Superior temporal gyrus (tissue), 1 donor: Measurements from ENCODE around the gene AKAP6.

Experiments used
- DNase-seq: peaks from one replicate; pipeline ENCODE4 v3.0.0-alpha.2; 2016; ENCODE audit errors: extremely low spot score

Gene AKAP6

DNA sequence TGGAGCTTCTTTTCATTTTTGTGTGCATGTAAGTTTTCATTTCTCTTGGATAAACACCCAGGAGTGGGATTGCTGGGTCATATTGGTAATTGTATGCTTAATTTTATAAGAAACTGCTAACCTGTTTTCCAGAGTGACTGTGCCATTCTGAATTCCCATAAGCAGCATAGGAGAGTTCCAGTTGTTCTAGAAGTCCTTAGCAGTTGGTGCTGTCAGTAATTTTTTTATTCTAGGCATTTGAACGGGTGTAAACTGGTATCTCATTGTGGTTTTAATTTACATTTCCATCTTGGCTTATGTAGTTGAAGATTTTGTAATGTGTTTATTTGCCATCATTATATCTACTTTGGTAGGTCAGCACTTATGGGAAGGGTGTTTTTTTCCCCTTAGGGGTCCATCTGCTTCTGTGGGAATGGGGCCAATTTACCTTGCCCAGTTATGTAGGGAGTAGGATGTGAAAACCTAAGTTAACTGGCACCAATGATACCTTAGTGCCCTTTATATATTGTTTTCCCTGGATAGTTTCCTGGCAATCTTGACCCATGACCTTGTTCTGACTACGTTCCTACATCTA is 202.9 kb downstream of the AKAP6 start:
- DNase-seq: no peak

DNA sequence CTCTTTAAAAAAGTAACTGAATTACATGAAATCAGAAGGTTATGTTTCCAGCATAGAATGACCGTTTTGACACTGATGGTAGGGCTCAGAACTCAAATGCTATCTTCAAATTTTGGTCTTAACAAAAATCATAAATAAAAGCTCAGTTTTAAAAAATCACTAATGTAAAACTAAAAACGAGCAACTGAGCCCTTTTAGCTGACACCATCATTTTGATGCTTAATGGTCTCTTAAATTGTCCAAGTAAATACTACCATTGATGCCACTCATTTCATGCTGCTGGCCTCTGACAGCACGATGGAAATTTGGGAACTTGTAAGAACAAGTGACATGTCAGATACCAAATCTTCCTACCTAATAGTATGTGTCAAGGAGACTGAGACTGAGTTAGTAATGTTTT is 205.0 kb downstream of the AKAP6 start:
- DNase-seq: no peak

DNA sequence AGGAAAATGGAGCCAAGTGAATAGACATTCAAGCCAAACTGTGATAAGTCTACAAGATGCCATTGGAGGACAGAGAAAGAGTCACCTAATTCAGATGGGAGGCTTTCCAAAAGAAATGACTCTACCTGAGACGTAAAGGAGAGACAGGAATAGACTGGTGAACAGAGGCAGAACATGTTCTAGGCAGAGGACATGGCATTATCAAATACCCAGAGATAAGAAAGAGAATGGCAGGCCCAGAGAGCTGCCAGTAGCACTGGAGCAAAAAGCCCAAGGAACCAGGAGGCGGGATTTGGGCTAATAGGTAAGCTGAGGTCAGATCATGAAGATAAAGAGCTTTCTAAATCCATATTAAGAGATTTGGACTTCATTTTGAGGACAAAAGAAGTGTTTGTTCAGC is 207.1 kb downstream of the AKAP6 start:
- DNase-seq: no peak

DNA sequence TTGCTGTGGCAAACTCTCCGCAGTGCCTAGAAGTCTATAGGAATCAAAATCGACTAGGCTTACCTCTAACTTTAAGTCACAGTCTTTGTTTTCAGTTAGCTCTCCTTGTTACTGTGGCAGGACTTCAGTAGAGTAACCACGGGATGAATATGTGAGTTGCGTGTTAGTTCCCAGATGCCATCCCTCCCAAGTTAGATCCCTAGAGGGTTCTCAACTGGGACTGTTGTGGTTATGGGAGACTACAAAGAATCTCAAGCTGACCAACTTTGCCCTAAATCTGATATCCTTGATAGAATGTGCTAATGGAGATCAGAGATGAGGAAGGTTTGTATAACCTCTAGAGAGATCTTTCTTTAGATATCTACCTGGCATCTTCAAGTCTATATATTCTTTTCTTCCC is 208.1 kb downstream of the AKAP6 start:
- no peak for DNase-seq

DNA sequence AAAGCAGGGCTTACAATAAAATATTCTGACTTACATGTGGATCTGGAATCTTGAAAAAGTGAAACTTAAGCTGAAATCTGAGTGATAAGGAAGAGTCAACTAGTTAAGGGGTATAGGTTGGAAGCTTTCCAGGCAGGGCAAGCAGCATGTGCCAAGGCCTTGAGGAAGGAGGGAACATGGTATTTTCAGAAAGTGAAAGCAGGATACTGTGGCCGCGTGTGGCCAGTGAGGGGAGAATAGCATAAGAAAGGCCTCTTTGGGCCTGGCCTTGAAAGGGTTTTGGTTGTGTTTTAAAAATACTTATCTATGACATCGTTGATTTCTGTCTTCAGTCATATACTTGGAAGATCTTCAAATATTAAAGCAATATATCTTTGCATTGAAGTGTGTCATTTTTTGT is 213.4 kb downstream of the AKAP6 start:
- DNase-seq: no peak

DNA sequence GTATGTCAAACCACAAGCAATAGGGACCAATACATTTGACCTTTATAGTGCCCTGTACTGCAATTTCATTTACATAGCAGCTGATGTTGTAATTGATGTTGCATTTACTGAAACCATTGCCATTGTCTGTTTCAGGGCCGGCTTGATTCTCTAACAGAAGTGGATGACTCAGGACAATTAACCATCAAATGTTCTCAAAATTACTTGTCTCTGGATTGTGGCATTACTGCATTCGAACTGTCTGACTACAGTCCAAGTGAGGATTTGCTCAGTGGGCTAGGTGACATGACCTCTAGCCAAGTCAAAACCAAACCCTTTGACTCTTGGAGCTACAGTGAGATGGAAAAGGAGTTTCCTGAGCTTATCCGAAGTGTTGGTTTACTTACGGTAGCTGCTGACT is 216.0 kb downstream of the AKAP6 start:
- no peak for DNase-seq

DNA sequence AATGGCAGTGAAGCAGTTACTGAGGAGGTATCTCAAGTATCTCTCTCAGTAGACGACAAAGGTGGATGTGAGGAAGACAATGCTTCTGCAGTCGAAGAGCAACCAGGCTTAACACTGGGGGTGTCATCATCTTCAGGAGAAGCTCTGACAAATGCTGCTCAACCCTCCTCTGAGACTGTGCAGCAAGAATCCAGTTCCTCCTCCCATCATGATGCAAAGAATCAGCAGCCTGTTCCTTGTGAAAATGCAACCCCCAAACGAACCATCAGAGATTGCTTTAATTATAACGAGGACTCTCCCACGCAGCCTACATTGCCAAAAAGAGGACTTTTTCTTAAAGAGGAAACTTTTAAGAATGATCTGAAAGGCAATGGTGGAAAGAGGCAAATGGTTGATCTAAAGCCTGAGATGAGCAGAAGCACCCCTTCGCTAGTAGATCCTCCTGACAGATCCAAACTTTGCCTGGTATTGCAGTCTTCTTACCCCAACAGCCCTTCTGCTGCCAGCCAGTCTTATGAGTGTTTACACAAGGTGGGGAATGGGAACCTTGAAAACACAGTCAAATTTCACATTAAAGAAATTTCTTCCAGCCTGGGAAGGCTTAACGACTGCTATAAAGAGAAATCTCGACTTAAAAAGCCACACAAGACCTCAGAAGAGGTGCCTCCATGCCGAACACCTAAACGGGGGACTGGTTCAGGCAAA is 216.6 kb downstream of the AKAP6 start:
- no peak for DNase-seq

DNA sequence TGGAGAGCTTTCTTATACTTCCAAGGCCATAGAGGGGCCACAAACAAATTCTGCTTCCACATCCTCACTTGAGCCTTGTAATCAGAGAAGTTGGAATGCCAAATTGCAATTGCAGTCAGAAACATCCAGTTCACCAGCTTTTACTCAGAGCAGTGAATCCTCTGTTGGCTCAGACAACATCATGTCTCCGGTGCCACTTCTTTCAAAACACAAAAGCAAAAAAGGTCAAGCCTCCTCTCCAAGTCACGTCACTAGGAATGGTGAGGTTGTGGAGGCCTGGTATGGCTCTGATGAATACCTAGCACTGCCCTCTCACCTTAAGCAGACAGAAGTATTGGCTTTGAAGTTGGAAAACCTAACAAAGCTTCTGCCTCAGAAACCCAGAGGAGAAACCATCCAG is 217.1 kb downstream of the AKAP6 start:
- DNase-seq: no peak

DNA sequence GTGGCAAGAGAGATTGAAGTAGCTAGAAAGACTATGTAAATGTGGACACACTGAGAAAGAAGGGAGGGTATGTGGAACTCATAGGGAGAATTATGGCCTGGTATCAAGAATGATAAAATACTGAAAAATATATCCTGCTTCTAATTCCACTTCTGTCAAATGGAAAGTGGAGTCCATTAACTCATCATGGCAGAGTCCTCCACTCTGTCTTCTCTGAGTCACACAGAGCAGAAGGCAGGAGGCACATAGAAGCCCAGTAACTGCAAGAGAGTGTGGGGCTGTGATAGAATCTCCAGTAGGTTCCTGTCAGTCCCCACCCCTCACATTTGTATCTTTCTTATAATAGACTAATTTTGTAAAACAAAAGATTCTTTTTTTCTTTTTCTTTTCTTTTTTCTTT is 223.7 kb downstream of the AKAP6 start:
- no peak for DNase-seq

DNA sequence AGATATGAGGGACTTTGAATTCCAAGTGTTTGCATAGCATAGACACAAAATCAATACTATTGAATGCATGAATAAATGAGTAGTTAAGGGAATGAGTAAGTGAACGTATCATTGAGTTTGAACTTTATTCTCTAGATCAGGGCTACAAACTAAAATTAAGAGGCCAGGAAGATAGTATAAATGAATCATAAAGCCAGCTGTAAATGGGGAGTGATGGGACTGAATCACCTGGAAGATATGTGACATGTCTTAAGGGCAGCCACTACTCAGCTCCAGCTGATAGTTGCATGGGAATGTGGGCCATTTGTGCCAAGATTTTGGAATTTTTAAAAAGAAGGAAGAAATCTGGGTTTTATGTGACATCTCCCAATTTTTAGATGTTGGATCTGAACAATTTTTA is 229.9 kb downstream of the AKAP6 start:
- DNase-seq: no peak

DNA sequence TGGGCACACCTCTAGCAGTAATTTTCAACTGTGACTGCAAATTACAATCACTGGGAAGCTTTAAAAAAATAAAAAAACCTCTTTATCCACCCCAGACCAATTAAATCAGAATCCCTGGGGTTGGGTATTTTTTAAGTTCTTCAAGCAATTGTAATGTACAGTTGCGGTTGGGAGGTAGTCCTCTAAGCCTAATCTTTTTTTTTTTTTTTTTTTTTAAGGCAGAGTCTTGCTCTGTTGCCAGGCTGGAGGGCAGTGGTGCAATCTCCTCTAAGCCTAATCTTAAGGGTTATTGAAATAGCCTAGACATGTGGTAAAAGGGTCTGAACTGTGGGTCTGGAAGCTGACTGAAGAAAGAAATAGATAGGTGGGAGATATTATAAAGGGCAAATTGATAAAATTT is 230.5 kb downstream of the AKAP6 start:
- DNase-seq: no peak

DNA sequence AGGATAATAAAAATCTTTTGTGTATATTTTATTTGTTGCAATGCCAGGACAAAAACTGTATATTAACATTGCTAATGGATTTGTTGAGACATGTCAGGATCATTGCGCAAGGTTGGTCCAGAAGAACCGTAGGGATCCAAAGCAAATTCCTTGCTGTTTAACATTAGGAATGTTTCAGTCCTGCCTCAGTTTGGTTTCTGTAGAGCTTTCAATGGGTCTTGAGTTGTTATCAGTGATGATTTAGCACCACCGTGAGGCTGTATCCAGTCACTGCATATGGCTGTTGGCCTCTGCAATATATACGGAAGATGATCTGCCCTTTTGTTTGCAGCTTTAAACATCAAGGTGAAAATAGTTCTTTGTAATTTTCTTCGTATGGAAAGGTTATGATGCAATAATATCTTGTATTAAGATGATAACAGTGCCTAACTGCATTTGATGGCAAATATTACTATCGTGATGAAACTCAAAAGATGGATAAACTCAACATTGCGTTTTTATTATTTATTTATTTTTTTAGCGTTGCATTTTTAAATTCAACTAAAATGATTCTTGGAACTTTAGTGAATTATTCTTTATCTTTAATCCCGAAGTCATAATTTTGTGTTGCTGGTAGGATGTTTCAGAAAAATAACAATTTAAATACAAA is 231.2 kb downstream of the AKAP6 start:
- DNase-seq: peak; percentile 95

DNA sequence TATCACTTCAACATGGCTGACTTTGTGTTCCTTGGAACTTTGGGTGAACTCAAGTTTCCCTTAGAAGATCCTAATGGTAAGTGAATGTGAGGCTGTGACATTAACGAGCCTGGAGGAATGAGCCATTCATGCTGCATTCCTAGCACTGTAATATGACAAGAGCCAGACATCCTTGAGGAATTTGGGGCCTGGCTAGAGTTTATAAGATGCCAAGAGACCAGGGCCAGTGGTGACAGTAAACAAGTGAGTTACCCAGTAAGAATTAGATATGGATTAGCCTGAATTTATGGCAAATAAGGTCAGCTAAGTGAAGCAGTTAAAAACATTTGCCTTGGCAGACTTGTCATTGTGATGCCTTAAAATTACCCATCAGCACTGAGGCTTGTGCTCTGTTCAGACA is 232.4 kb downstream of the AKAP6 start:
- no peak for DNase-seq

DNA sequence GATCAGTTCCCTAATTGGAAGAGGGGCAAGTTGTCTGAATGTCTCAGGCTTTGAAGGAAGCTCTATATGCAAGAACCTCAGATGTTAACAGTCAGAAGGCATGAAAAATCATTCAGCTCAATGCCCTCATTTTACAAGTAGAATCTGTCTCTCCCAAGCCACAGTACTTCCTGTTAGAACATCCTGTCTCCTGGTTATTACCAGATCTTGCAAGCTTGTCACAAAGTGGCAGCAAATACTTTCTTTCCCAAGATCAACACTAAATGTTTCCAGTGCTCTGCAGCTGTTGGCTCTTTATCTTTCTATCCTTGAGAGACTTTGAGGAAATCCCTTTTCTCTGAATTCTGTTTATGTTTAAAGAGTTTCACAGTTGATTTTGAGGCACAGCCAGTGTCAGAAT is 235.5 kb downstream of the AKAP6 start:
- DNase-seq: peak; percentile 81

DNA sequence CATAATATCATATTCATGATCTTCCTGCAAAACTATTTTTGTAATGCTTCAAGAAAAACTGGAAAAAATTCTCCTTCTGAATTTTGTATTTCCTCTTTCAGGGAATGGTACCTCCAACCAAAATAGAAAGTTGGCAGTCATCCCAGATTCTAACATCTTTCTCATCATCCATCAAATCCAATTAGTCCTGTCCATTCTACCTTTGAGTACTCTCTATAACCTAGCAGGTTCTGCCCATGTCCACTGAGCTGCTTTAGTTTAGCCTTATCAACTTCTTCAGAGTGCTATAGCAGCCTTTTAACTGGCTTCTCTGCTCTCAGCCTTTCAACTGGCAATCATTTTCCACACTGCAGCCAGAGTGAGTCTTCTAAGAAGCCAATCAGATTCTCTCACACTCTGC is 236.2 kb downstream of the AKAP6 start:
- DNase-seq: no peak

DNA sequence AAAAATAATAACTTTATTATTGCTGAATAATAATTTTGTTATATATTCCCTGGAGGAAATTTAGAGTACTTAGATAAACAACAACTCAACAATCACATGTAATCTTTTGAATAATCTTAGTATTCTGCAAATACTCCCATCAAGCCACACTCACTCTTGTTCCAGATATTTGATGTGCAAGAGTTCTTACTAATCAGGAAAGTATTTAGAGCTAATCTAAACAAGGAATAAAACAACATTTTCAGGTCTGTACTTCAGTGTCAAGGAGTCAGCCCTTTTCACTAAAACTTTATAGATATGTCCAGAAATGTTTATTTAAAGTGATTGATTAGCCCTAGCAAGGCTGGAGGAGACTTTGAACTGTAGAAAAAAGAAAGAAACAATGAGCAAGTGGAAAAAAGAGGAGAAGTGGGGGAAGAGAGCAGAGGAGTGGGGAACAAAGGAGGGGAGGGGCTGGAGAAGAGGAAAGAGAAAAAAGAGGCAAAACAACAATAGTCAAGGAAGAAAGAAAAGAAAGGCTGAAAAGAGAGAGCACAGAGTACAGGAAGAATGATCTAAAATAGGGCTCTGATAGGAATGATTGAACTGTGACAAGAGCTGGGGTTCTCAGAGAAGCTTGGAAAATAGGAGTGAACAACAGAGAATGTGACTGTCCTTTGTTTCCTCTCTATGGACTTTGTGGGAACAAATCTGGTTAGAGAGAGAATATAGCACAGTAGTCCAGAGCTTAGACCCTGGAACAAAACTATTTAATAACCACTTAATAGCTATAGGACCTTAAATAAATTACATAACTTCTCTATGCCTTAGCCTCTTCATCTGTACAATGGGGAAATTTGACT is 238.7 kb downstream of the AKAP6 start:
- peak; percentile 72 for DNase-seq

DNA sequence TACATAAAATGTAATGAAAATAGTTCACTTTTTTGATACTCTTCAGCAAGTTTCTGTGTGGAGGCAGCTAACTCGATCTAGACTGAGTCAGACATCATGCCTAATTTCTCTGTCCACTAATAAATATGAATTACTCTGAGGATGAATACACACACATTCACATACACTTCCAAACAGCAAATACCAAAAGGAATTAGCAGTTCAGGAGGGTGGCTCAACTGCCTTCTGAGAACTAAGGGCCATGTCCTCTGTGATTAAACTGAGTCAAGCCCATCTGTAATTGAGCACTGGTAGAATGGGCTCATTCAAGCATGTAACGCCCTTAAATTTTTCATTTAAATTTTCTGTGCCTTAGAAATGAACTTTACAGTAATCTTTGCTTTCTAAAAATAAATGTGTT is 242.5 kb downstream of the AKAP6 start:
- DNase-seq: no peak

DNA sequence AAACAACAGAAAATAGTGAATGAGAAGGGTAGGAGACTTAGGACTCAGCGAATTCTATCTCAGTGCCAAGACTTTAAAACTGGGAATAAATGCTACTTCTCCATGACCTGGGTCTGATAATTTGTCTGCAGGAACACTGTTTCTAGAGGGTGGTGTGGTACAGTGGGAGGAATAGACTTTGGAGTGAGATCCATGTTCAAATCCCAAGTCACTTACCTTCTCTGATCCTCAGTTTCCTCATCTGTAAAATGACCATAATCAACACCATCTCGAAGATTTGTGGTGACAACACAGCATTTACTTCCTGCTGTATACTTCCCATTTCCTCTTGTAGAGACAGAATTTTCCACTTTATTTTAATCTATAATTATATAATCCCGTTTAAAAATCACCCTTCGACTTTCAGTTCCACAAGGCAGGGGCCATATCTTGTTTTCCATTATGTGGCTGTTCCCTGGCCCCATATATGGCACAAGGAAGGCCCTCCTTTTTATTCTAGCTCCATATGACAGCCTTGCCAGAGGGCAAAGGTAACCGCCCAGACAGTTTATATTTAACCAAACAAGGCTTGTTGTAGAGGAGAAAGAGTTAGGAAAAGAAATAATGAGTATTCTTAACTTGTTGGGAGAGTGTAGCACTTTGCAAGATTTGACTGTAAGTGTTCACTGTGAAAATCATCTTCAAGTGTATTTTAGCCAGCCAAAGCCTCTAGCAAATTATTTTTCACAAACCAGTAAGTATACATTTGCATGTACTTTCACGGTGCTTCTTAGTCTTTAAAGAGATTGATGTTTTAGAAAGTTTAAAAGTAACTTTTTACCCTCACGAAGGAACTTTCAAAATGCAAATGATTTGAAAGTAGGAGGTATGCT is 243.1 kb downstream of the AKAP6 start:
- DNase-seq: no peak

DNA sequence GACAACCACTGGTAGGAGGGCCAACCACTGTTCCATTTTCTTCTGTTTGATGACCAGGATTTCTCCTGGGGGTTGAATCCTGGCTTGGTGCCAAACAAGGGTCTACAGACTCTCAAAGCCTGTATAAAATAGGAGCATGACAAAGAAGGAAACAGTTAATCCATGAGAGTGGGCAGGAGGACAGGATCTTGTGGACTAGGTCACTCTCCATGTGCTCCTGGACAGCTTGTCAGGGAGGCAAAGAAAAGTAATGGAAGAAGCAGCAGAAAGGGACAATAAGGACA is 243.7 kb downstream of the AKAP6 start:
- DNase-seq: no peak

DNA sequence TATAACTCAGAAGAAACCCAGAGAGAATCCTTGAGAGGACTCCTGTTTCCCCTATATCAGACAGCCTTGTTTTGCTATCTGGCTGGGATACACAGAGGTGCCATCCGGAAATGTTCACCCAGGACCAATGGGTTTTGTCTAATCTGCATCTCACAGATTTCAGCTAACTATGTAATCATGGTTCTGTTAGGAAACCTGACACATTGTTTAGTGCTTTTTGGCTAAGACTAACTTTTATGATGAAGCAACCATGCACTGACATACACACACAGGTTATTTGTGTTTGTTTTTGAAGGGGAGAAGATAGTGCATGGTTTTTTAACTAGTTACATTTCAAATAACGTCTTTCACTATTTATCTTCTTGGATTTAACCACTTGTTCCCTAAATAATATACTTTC is 245.2 kb downstream of the AKAP6 start:
- DNase-seq: no peak

DNA sequence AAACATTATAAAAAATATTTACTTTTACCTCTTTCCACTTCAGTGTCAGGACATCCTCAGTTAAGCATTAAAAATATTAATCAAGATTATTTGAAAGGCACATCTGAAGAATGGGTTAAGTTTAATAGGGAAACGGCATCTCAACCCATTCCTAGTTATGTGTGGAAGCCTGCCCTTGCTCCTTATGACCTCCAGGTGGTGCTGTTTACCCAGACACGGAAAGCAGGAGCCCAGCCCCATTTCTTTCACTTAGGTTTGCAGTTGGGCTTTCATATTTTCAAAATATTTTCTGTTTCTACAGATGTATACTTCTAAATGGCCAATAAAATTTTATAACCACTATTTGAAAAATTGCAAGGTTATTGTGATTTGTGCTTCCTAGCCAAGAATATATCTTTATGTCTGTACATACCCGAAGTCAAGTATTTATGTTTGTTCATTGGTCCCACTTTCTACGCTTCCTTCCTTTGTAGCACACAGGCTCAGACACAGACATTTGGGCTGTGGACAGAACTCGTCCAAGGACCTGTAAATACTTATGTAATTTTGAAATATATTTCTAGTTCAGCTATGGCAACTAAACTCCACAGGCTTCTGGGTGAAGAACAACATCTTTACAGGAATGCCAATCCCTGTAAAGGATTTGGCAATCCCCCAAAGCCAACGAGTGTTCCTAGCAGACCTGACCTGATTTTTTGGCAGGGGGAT is 247.1 kb downstream of the AKAP6 start:
- peak; percentile 95 for DNase-seq
